ENCODE measurements around the gene PGBD5.

The PGBD5 gene

DNA sequence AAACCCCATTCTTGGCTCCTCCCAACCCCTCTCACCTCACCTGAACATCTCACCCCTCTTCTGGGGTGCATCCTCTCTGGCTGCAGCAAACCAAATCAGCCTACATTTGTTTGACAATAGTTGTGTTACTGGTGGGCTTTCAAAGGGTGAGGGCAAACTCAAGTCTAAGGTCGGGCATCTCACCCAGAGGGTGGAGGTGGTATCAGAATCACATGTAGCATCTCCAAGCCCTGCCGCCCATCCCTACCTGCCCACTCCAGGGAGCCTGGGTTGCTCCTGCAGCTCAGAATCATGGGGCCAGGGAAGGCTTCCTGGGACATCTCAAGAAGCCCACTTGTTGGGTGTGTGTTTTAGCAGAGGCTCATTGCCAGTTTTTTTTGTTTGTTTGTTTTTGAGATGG is 35.8 kb downstream of the PGBD5 start:
- no peak overlapping the region for H3K4me3 ChIP-seq (replicated peaks; ENCODE audit: low read depth, low read length)
- TF ChIP-seq, protein P1, sequence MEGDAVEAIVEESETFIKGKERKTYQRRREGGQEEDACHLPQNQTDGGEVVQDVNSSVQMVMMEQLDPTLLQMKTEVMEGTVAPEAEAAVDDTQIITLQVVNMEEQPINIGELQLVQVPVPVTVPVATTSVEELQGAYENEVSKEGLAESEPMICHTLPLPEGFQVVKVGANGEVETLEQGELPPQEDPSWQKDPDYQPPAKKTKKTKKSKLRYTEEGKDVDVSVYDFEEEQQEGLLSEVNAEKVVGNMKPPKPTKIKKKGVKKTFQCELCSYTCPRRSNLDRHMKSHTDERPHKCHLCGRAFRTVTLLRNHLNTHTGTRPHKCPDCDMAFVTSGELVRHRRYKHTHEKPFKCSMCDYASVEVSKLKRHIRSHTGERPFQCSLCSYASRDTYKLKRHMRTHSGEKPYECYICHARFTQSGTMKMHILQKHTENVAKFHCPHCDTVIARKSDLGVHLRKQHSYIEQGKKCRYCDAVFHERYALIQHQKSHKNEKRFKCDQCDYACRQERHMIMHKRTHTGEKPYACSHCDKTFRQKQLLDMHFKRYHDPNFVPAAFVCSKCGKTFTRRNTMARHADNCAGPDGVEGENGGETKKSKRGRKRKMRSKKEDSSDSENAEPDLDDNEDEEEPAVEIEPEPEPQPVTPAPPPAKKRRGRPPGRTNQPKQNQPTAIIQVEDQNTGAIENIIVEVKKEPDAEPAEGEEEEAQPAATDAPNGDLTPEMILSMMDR (IDR thresholded peaks at IDR 0.05; ENCODE audit: low read length, missing control alignments), result no peak
- no peak for DNase-seq (ENCODE audit: low read depth)

DNA sequence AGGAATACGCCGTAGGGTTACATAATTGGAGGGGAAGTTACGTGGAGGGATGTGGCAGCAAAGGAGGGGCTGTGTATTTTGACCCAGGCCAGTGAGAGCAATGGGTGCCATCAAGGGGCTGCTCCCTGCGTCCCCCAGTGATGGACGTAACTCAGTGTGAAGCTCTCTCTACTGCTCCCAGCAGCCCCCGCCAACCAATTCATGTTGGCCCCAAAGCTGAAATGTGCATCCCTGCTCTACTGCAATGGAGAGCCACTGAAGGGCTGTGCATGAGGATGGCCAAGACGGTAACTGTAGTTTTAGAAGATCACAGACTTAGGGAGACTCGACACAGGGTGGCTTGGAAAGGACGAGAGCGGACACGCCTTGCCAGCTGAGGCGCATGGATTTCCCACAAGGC is 38.3 kb downstream of the PGBD5 start:
- no peak for DNase-seq (ENCODE audit: low read depth)
- TF ChIP-seq, protein P1 (IDR thresholded peaks at IDR 0.05; ENCODE audit: low read length, missing control alignments), result no peak
- H3K4me3 ChIP-seq (replicated peaks; ENCODE audit: low read depth, low read length), result no peak overlapping the region

GRCh38 chr1:230387296-230387695 is 38.8 kb downstream of the PGBD5 start:
- H3K4me3 ChIP-seq (replicated peaks; ENCODE audit: low read depth, low read length), result no peak overlapping the region
- TF ChIP-seq, protein P1 (IDR thresholded peaks at IDR 0.05; ENCODE audit: low read length, missing control alignments), result no peak
- no peak for DNase-seq (ENCODE audit: low read depth)

- DNase-seq (ENCODE audit: low read depth), result no peak
- TF ChIP-seq, protein P1 (IDR thresholded peaks at IDR 0.05; ENCODE audit: low read length, missing control alignments), result no peak
- H3K4me3 ChIP-seq (replicated peaks; ENCODE audit: low read depth, low read length), result no peak overlapping the region
Measured at GRCh38 chr1:230386637-230387262, 39.4 kb downstream of the PGBD5 start.

- no peak for DNase-seq (ENCODE audit: low read depth)
- no peak overlapping the region for H3K4me3 ChIP-seq (replicated peaks; ENCODE audit: low read depth, low read length)
- TF ChIP-seq, protein P1 (IDR thresholded peaks at IDR 0.05; ENCODE audit: low read length, missing control alignments), result no peak
Measured at GRCh38 chr1:230385930-230386329, 40.2 kb downstream of the PGBD5 start.

DNA sequence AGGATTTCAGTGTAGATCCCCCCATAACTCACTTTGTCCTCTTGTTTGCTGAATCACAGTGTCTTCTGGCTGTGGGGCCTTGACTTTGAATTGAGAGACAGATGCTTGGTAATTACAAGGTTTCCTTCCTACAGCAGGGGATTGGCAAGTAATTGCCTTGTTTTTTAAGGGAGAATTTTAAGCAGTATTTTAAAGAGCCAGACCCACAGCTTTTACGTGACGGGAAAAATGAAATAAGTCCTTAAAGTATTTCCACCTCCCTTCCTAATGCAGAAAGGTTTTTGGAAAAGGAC is 41.0 kb downstream of the PGBD5 start:
- TF ChIP-seq, protein P1 (IDR thresholded peaks at IDR 0.05; ENCODE audit: low read length, missing control alignments), result no peak
- no peak for DNase-seq (ENCODE audit: low read depth)
- H3K4me3 ChIP-seq (replicated peaks; ENCODE audit: low read depth, low read length), result no peak overlapping the region

GRCh38 chr1:230384380-230385157 is 41.6 kb downstream of the PGBD5 start:
- DNase-seq (ENCODE audit: low read depth), result no peak
- TF ChIP-seq, protein P1 (IDR thresholded peaks at IDR 0.05; ENCODE audit: low read length, missing control alignments), result no peak
- H3K4me3 ChIP-seq (replicated peaks; ENCODE audit: low read depth, low read length), result no peak overlapping the region

All from fibroblast of pulmonary artery (primary cell).